ENCODE data around the gene DHX30.

- TF ChIP-seq, protein P1, sequence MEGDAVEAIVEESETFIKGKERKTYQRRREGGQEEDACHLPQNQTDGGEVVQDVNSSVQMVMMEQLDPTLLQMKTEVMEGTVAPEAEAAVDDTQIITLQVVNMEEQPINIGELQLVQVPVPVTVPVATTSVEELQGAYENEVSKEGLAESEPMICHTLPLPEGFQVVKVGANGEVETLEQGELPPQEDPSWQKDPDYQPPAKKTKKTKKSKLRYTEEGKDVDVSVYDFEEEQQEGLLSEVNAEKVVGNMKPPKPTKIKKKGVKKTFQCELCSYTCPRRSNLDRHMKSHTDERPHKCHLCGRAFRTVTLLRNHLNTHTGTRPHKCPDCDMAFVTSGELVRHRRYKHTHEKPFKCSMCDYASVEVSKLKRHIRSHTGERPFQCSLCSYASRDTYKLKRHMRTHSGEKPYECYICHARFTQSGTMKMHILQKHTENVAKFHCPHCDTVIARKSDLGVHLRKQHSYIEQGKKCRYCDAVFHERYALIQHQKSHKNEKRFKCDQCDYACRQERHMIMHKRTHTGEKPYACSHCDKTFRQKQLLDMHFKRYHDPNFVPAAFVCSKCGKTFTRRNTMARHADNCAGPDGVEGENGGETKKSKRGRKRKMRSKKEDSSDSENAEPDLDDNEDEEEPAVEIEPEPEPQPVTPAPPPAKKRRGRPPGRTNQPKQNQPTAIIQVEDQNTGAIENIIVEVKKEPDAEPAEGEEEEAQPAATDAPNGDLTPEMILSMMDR (IDR thresholded peaks at IDR 0.05 in 4 of 5, conservative IDR thresholded peaks at IDR 0.05 in 1 of 5), result no peak
- TF ChIP-seq POLR2A (IDR thresholded peaks at IDR 0.05), result no peak
Observed at GRCh38 chr3:47891613-47892005, 88.7 kb downstream of the DHX30 start.
